Dedifferentiated amniotic fluid mesenchymal stem cell (primary cell): ENCODE data around the gene TTLL3.

Experiments
- DNase-seq: peaks from one replicate; pipeline ENCODE4 v3.0.0-alpha.2; 2016; ENCODE audit errors: extremely low spot score

Gene TTLL3

GRCh38 chr3:9806688-9807589, 3.1 kb upstream of the TTLL3 start:
- no peak for DNase-seq

- DNase-seq = no peak
Observed at GRCh38 chr3:9807981-9808344, 2.1 kb upstream of the TTLL3 start.

GRCh38 chr3:9808345-9809037, 1.6 kb upstream of the TTLL3 start:
- no peak for DNase-seq

GRCh38 chr3:9809239-9809614, 835 bp upstream of the TTLL3 start:
- no peak for DNase-seq

GRCh38 chr3:9810433-9810770, 340 bp downstream of the TTLL3 start:
- no peak for DNase-seq

GRCh38 chr3:9810846-9811245, 784 bp downstream of the TTLL3 start:
- DNase-seq = no peak

GRCh38 chr3:9812870-9813483, 2.9 kb downstream of the TTLL3 start:
- no peak for DNase-seq

- DNase-seq = no peak
Observed at GRCh38 chr3:9815986-9816385, 5.9 kb downstream of the TTLL3 start.

GRCh38 chr3:9817436-9817835, 7.4 kb downstream of the TTLL3 start:
- DNase-seq = no peak

GRCh38 chr3:9818666-9819335, 8.7 kb downstream of the TTLL3 start:
- no peak for DNase-seq

GRCh38 chr3:9820543-9820942, 10.5 kb downstream of the TTLL3 start:
- DNase-seq = no peak

GRCh38 chr3:9820946-9821345, 10.9 kb downstream of the TTLL3 start:
- no peak for DNase-seq

- DNase-seq = no peak
Observed at GRCh38 chr3:9825451-9826040, 15.5 kb downstream of the TTLL3 start.

GRCh38 chr3:9826815-9827573, 16.9 kb downstream of the TTLL3 start:
- no peak for DNase-seq

- DNase-seq = no peak
Observed at GRCh38 chr3:9828801-9829755, 19.0 kb downstream of the TTLL3 start.

- no peak for DNase-seq
Observed at GRCh38 chr3:9831253-9831652, 21.2 kb downstream of the TTLL3 start.

GRCh38 chr3:9833078-9833477, 23.0 kb downstream of the TTLL3 start:
- DNase-seq = no peak

- DNase-seq = no peak
Observed at GRCh38 chr3:9834520-9835380, 24.7 kb downstream of the TTLL3 start.
